ENCODE measurements around the gene TMEM117.

The TMEM117 gene

GRCh38 chr12:43951286-43951685, 115.4 kb downstream of the TMEM117 start:
- DNase-seq (ENCODE audit: extremely low read depth in 1 of 2, low read depth in 1 of 2) = no peak

GRCh38 chr12:43957732-43958372, 122.0 kb downstream of the TMEM117 start:
- no peak for DNase-seq (ENCODE audit: extremely low read depth in 1 of 2, low read depth in 1 of 2)

GRCh38 chr12:43964033-43964432, 128.2 kb downstream of the TMEM117 start:
- no peak for DNase-seq (ENCODE audit: extremely low read depth in 1 of 2, low read depth in 1 of 2)

GRCh38 chr12:43964961-43965360, 129.1 kb downstream of the TMEM117 start:
- DNase-seq (ENCODE audit: extremely low read depth in 1 of 2, low read depth in 1 of 2) = no peak

GRCh38 chr12:43965899-43966298, 130.0 kb downstream of the TMEM117 start:
- DNase-seq (ENCODE audit: extremely low read depth in 1 of 2, low read depth in 1 of 2) = no peak

GRCh38 chr12:43968736-43969135, 132.9 kb downstream of the TMEM117 start:
- no peak for DNase-seq (ENCODE audit: extremely low read depth in 1 of 2, low read depth in 1 of 2)

- no peak for DNase-seq (ENCODE audit: extremely low read depth in 1 of 2, low read depth in 1 of 2)
Measured at GRCh38 chr12:43969882-43970281, 134.0 kb downstream of the TMEM117 start.

GRCh38 chr12:43973385-43973784, 137.5 kb downstream of the TMEM117 start:
- DNase-seq (ENCODE audit: extremely low read depth in 1 of 2, low read depth in 1 of 2) = no peak

GRCh38 chr12:43973993-43974392, 138.1 kb downstream of the TMEM117 start:
- DNase-seq (ENCODE audit: extremely low read depth in 1 of 2, low read depth in 1 of 2) = no peak

- DNase-seq (ENCODE audit: extremely low read depth in 1 of 2, low read depth in 1 of 2) = no peak
Measured at GRCh38 chr12:43976027-43976426, 140.1 kb downstream of the TMEM117 start.

GRCh38 chr12:43978556-43978955, 142.7 kb downstream of the TMEM117 start:
- DNase-seq (ENCODE audit: extremely low read depth in 1 of 2, low read depth in 1 of 2) = no peak

GRCh38 chr12:43979450-43979849, 143.6 kb downstream of the TMEM117 start:
- DNase-seq (ENCODE audit: extremely low read depth in 1 of 2, low read depth in 1 of 2) = no peak

- no peak for DNase-seq (ENCODE audit: extremely low read depth in 1 of 2, low read depth in 1 of 2)
Measured at GRCh38 chr12:43980627-43981191, 144.8 kb downstream of the TMEM117 start.

- DNase-seq (ENCODE audit: extremely low read depth in 1 of 2, low read depth in 1 of 2) = no peak
Measured at GRCh38 chr12:43981726-43982125, 145.8 kb downstream of the TMEM117 start.

- DNase-seq (ENCODE audit: extremely low read depth in 1 of 2, low read depth in 1 of 2) = no peak
Measured at GRCh38 chr12:43982544-43982943, 146.7 kb downstream of the TMEM117 start.

- DNase-seq (ENCODE audit: extremely low read depth in 1 of 2, low read depth in 1 of 2) = no peak
Measured at GRCh38 chr12:43988838-43989560, 153.1 kb downstream of the TMEM117 start.

- DNase-seq (ENCODE audit: extremely low read depth in 1 of 2, low read depth in 1 of 2) = no peak
Measured at GRCh38 chr12:43992856-43993255, 157.0 kb downstream of the TMEM117 start.

- no peak for DNase-seq (ENCODE audit: extremely low read depth in 1 of 2, low read depth in 1 of 2)
Measured at GRCh38 chr12:44000309-44000952, 164.6 kb downstream of the TMEM117 start.

GRCh38 chr12:44002607-44003006, 166.7 kb downstream of the TMEM117 start:
- DNase-seq (ENCODE audit: extremely low read depth in 1 of 2, low read depth in 1 of 2) = no peak

- no peak for DNase-seq (ENCODE audit: extremely low read depth in 1 of 2, low read depth in 1 of 2)
Measured at GRCh38 chr12:44003721-44004120, 167.8 kb downstream of the TMEM117 start.

GRCh38 chr12:44015333-44015941, 179.6 kb downstream of the TMEM117 start:
- no peak for DNase-seq (ENCODE audit: extremely low read depth in 1 of 2, low read depth in 1 of 2)
